H1 (cell line): ENCODE measurements around the gene SLC17A6. TPM values are rescaled to one million over a fixed set of nuclear protein-coding genes. Genes with fewer than 3 reads are reported as not detected.

ENCODE experiments used
- CTCF ChIA-PET: fragments of 300-600 bp; sonication (Branson Sonifier 250); formaldehyde crosslinking; loops from one replicate; lab custom pipeline; 2021; ENCODE audit not compliant: partially characterized antibody; lab: Charles Lee
- POLR2A ChIA-PET: fragments of 300-600 bp; sonication (Branson Sonifier 250); formaldehyde crosslinking; loops from one replicate; lab custom pipeline; 2021; ENCODE audit warnings: inconsistent platforms; ENCODE audit not compliant: partially characterized antibody; lab: Charles Lee
- DNase-seq, 2 experiments: peaks; one replicate each; pipeline versions ENCODE4 v3.0.0 to v3.0.0-alpha.2; 2010 to 2022; ENCODE audit warnings: low spot score in 2 of 2, low read depth in 1 of 2, mixed read lengths in 1 of 2
- FAIRE-seq: peaks from 2 replicates; lab custom pipeline; 2011; peaks lifted over from hg19 to GRCh38; lab: Jason Lieb, UNC
- H2AFZ ChIP-seq: 2 replicates; pipeline ENCODE4 v1.8.1; 2012; ENCODE audit warnings: low read length, inconsistent platforms
- H2AK5ac ChIP-seq: 2 replicates; pipeline ENCODE4 v1.6.1; 2013; ENCODE audit warnings: low read depth, low read length
- H2BK120ac ChIP-seq: replicated peaks from 2 replicates; pipeline ENCODE3; 2013; ENCODE audit warnings: low read depth, low read length, inconsistent platforms
- H2BK12ac ChIP-seq: 2 replicates; pipeline ENCODE4 v1.6.1; 2013; ENCODE audit warnings: low read depth, low read length
- H2BK15ac ChIP-seq: 2 replicates; pipeline ENCODE4 v1.6.1; 2013; ENCODE audit warnings: low read length
- H2BK20ac ChIP-seq: 2 replicates; pipeline ENCODE4 v1.6.1; 2013; ENCODE audit warnings: low read length
- H2BK5ac ChIP-seq: 2 replicates; pipeline ENCODE4 v1.6.1; 2013; ENCODE audit warnings: low read depth, low read length
- H3K14ac ChIP-seq: 2 replicates; pipeline ENCODE4 v1.6.1; 2013; ENCODE audit warnings: inconsistent platforms; ENCODE audit not compliant: insufficient read length
- H3K18ac ChIP-seq: 2 replicates; pipeline ENCODE4 v1.6.1; 2013; ENCODE audit warnings: low read length; ENCODE audit errors: extremely low read depth
- H3K23ac ChIP-seq: 2 replicates; pipeline ENCODE4 v1.6.1; 2013; ENCODE audit warnings: inconsistent platforms; ENCODE audit not compliant: insufficient read length
- H3K23me2 ChIP-seq: 2 replicates; pipeline ENCODE4 v1.6.1; 2013; ENCODE audit warnings: low read depth, low read length
- H3K27ac ChIP-seq: 2 replicates; pipeline ENCODE4 v1.6.1; 2011; ENCODE audit warnings: low read depth, low read length, inconsistent platforms
- H3K27me3 ChIP-seq, 4 experiments: replicated peaks in 1 of 4; 1 replicate in 1 of 4; 2 replicates in 3 of 4; pipeline versions ENCODE4 v1.6.1 to v1.8.1; 2011 to 2013; ENCODE audit warnings: low read length in 3 of 4, mild to moderate bottlenecking in 3 of 4, inconsistent platforms in 2 of 4, mixed read lengths in 2 of 4, moderate library complexity in 1 of 4; ENCODE audit not compliant: control insufficient read depth in 3 of 4, insufficient read depth in 3 of 4; ENCODE audit errors: extremely low read depth in 1 of 4
- H3K36me3 ChIP-seq, 4 experiments: 2 replicates each; pipeline versions ENCODE4 v1.6.1 to v1.8.1; 2011 to 2013; ENCODE audit warnings: mild to moderate bottlenecking in 4 of 4, low read length in 3 of 4, moderate library complexity in 2 of 4, control low read depth in 1 of 4, inconsistent platforms in 1 of 4; ENCODE audit not compliant: insufficient read depth in 4 of 4, control insufficient read depth in 2 of 4
- H3K4ac ChIP-seq: replicated peaks from 2 replicates; pipeline ENCODE3; 2013; ENCODE audit warnings: low read length, low read depth, mixed read lengths, inconsistent platforms; ENCODE audit not compliant: insufficient read length
- H3K4me1 ChIP-seq, 4 experiments: replicated peaks in 1 of 4; 1 replicate in 1 of 4; 2 replicates in 3 of 4; pipeline versions ENCODE4 v1.6.1 to v1.8.1; 2011 to 2013; ENCODE audit warnings: low read length in 3 of 4, inconsistent platforms in 2 of 4, mixed read lengths in 1 of 4; ENCODE audit not compliant: insufficient read depth in 4 of 4, control insufficient read depth in 3 of 4
- H3K4me2 ChIP-seq, 2 experiments: 2 replicates each; pipeline versions ENCODE4 v1.6.1 to v1.8.1; 2011 to 2013; ENCODE audit warnings: low read depth in 2 of 2, low read length in 2 of 2, control low read depth in 1 of 2, inconsistent platforms in 1 of 2, mild to moderate bottlenecking in 1 of 2; ENCODE audit not compliant: insufficient read depth in 1 of 2
- H3K4me3 ChIP-seq, 4 experiments: fragments of 200-600, 300-600 bp in 1 of 4; sonication (generic), shearing (Covaris generic), sonication (Bioruptor Twin) in 1 of 4; 2 replicates each; pipeline versions ENCODE4 v1.5.1 to v1.8.1; 2011 to 2016; ENCODE audit warnings: low read length in 4 of 4, low read depth in 3 of 4, control low read depth in 2 of 4, inconsistent platforms in 2 of 4, mild to moderate bottlenecking in 2 of 4, mixed read lengths in 1 of 4, moderate library complexity in 1 of 4; ENCODE audit not compliant: insufficient read depth in 2 of 4; ENCODE audit errors: extremely low read depth in 1 of 4
- H3K56ac ChIP-seq: replicated peaks from 2 replicates; pipeline ENCODE3; 2013; ENCODE audit warnings: low read depth, mild to moderate bottlenecking, mixed read lengths, low read length, inconsistent platforms; ENCODE audit not compliant: insufficient read length
- H3K79me1 ChIP-seq: 2 replicates; pipeline ENCODE4 v1.6.1; 2013; ENCODE audit warnings: low read depth, low read length, control low read depth
- H3K79me2 ChIP-seq, 2 experiments: 2 replicates each; pipeline versions ENCODE4 v1.6.1 to v1.8.1; 2012 to 2013; ENCODE audit warnings: low read length in 2 of 2, mild to moderate bottlenecking in 2 of 2, inconsistent platforms in 1 of 2; ENCODE audit not compliant: insufficient read depth in 2 of 2, control insufficient read depth in 1 of 2
- H3K9ac ChIP-seq, 4 experiments: replicated peaks in 1 of 4; 1 replicate in 1 of 4; 2 replicates in 3 of 4; pipeline versions ENCODE4 v1.6.1 to v1.8.1; 2011 to 2013; ENCODE audit warnings: low read depth in 3 of 4, low read length in 3 of 4, control low read depth in 2 of 4, mild to moderate bottlenecking in 2 of 4, moderate library complexity in 2 of 4, inconsistent platforms in 1 of 4; ENCODE audit errors: extremely low read depth in 1 of 4
- H3K9me3 ChIP-seq, 2 experiments: 2 replicates each; pipeline versions ENCODE4 v1.6.1 to v1.8.1; 2012 to 2013; ENCODE audit warnings: mild to moderate bottlenecking in 2 of 2, moderate library complexity in 2 of 2, control low read depth in 1 of 2, inconsistent platforms in 1 of 2, low read depth in 1 of 2, low read length in 1 of 2, mixed read lengths in 1 of 2; ENCODE audit not compliant: insufficient read depth in 2 of 2
- H4K20me1 ChIP-seq, 2 experiments: replicated peaks in 1 of 2; 2 replicates each; pipeline versions ENCODE3 to v1.8.1; 2011 to 2013; ENCODE audit warnings: inconsistent platforms in 2 of 2, low read length in 2 of 2, mild to moderate bottlenecking in 1 of 2; ENCODE audit not compliant: insufficient read depth in 2 of 2, control insufficient read depth in 1 of 2
- H4K5ac ChIP-seq: 2 replicates; pipeline ENCODE4 v1.6.1; 2013; ENCODE audit warnings: low read length, low read depth, mixed read lengths, inconsistent platforms; ENCODE audit not compliant: insufficient read length
- H4K8ac ChIP-seq: 2 replicates; pipeline ENCODE4 v1.8.0; 2013; ENCODE audit warnings: mild to moderate bottlenecking, moderate library complexity, low read length, inconsistent platforms; ENCODE audit not compliant: insufficient read depth; ENCODE audit errors: extremely low read depth
- H4K91ac ChIP-seq: replicated peaks from 2 replicates; pipeline ENCODE3; 2013; ENCODE audit warnings: low read length, mixed read lengths, inconsistent platforms; ENCODE audit not compliant: insufficient read length
- GABPA ChIP-seq: IDR thresholded peaks from 2 replicates; pipeline ENCODE4 v1.6.1; 2011; ENCODE audit warnings: mild to moderate bottlenecking, low read length, moderate library complexity, borderline replicate concordance; ENCODE audit not compliant: insufficient read depth
- TBP ChIP-seq: IDR thresholded peaks from 2 replicates; pipeline ENCODE4 v1.6.1; 2011; ENCODE audit warnings: low read depth, low read length, improper control_type of control experiment
- ZNF274 ChIP-seq: IDR thresholded peaks from 2 replicates; pipeline ENCODE4 v1.7.0; 2012; ENCODE audit warnings: low read length, borderline replicate concordance; ENCODE audit errors: extremely low read depth
- WGBS, 2 experiments: shearing (Covaris generic) in 1 of 2; methylation state at CpG; one replicate each; pipeline versions ENCODE4 v1.1.6 to v1.1.7; 2013 to 2015; ENCODE audit warnings: low lambda C conversion rate in 2 of 2, mixed read lengths in 2 of 2, inconsistent platforms in 1 of 2, low coverage in 1 of 2, missing lambda C conversion rate in 1 of 2; ENCODE audit not compliant: insufficient replicate concordance in 2 of 2, insufficient coverage in 1 of 2, insufficient read length in 1 of 2; ENCODE audit errors: extremely low coverage in 1 of 2, missing lambda C conversion rate in 1 of 2; 5-methylcytosine and 5-hydroxymethylcytosine counted together
- polyA plus RNA-seq, 7 experiments: library from polyadenylated mRNA; depleted of rRNA in 3 of 7; stranded (reverse) in 5 of 7; unstranded in 2 of 7; fragments of >200 nt in 5 of 7; fragments of 200-250 nt in 2 of 7; gene quantifications; 1 replicate in 5 of 7; 2 replicates in 1 of 7; 4 replicates in 1 of 7; pipeline versions ENCODE4 v1.2.1 to v1.2.3, GENCODE V29; 2011 to 2013; ENCODE audit warnings: missing spikeins in 2 of 7, mixed read lengths in 2 of 7
- total RNA-seq: library from RNA; stranded (reverse); fragmentation: NEBNext Ultra II Directional; extraction: Animal tissue kit (Norgen Biotek cat#: 25700); gene quantifications from 2 replicates; pipeline ENCODE4 v1.2.1, GENCODE V29; 2021

Gene SLC17A6
- total and polyA plus RNA-seq, 2 of the 8 experiments (the other 6 are each of a cell fraction or from before 2014, with no cell fraction given): 0.24 to 1.6 TPM

DNA sequence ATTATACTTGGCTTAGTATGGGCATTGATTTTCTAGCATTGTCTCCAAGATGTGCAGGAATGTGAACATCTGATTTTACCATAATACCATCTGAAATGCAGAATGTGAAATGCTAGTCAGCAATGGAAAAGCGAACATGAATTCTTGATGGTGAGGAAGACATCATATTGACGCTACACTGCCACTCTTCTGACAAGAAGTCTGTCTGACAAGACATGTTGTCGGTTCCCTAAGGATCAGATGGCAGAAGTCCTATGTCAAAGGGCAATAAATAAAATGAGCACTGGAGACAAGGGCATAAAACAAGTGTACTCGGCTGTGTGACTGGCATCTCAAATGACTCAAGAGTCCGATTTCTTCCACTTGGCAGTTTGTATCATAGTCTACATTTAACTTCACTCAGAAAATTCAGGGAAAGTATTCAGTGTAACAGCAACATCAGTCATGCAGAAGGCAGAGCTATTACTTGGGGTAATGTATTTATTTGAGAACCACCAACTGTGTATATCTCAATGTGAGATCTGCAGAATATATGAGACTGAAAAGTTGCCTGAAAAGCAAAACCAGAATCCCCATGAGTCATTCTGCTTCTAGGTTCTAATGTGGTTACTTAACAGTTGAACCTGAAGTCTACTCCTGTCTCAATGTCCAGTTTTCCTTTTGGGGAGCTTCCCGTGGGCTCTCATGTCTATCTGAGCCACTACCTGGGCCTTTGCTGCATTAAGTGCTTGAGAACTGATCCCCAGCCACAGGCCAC lies 51.5 kb downstream of the SLC17A6 start:
- H2BK120ac ChIP-seq: no peak overlapping the region
- H2BK12ac ChIP-seq: no peak overlapping the region
- no peak overlapping the region for H3K4me2 ChIP-seq
- no peak overlapping the region for H3K14ac ChIP-seq
- no peaks in the 10 kb centered on the region for H3K79me2 ChIP-seq
- H3K4me3 ChIP-seq: no peak overlapping the region
- H4K20me1 ChIP-seq: no peaks in the 10 kb centered on the region
- no peak overlapping the region for H4K8ac ChIP-seq
- no peaks in the 10 kb centered on the region for H3K9me3 ChIP-seq
- no peak overlapping the region for H4K91ac ChIP-seq
- no peaks in the 10 kb centered on the region for H3K79me1 ChIP-seq
- no peaks in the 10 kb centered on the region for H3K27me3 ChIP-seq
- H2BK20ac ChIP-seq: no peak overlapping the region
- H2BK5ac ChIP-seq: no peak overlapping the region
- ChIA-PET CTCF (no interaction called here), POLR2A (no interaction called here)
- no peak for TF ChIP-seq GABPA
- no peak for TF ChIP-seq ZNF274
- no peak for TF ChIP-seq TBP
- H2AFZ ChIP-seq: no peak overlapping the region
- H3K23ac ChIP-seq: no peak overlapping the region
- FAIRE-seq (no peak), DNase-seq (no peak)
- no peaks in the 10 kb centered on the region for H3K23me2 ChIP-seq
- H2AK5ac ChIP-seq: no peak overlapping the region
- no peak overlapping the region for H2BK15ac ChIP-seq
- H3K4ac ChIP-seq: no peak overlapping the region
- H3K36me3 ChIP-seq: no peaks in the 10 kb centered on the region
- WGBS, 2 experiments: 89% methylated on average over 6 of the region's 6 CpGs; no CpG with 5 or more reads in 1 of the 2 experiments
- H3K4me1 ChIP-seq: no peaks in the 10 kb centered on the region
- H3K18ac ChIP-seq: no peak overlapping the region
- H3K9ac ChIP-seq: no peak overlapping the region
- H3K56ac ChIP-seq: no peak overlapping the region
- H4K5ac ChIP-seq: no peak overlapping the region
- no peak overlapping the region for H3K27ac ChIP-seq
